HG03045 (cell line): Measurements from ENCODE around the gene RC3H2.
"Not testable (repeated sequence)": the region's sequence is repeated elsewhere in the genome, so short reads cannot be mapped to it uniquely, and the experiment has no call there.

Experiments
- ATAC-seq: cut with Tn5 transposase; IDR thresholded peaks from one replicate; pipeline ENCODE4 v1.9.1; 2021; ENCODE audit warnings: mild to moderate bottlenecking, moderate library complexity; ENCODE audit not compliant: unreplicated experiment

The RC3H2 gene

DNA sequence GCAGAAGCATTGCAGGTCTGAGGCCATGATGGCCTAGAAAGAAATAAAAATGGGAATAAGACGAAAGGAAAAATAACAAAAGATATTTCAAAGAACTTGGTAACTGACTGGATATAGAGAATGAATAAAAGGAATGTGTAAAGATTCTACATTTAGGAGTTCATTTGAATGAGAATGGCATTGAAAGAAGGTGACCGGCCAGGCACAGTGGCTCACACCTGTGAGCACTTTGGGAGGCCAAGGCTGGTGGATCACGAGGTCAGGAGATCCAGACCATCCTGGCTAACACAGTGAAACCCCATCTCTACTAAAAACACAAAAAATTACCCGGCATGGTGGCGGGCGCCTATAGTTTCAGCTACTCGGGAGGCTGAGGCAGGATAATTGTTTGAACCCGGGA, 17.6 kb upstream of the RC3H2 start:
- ATAC-seq: no peak

GRCh38 chr9:122918310-122918709, 13.2 kb upstream of the RC3H2 start:
- no peak for ATAC-seq

DNA sequence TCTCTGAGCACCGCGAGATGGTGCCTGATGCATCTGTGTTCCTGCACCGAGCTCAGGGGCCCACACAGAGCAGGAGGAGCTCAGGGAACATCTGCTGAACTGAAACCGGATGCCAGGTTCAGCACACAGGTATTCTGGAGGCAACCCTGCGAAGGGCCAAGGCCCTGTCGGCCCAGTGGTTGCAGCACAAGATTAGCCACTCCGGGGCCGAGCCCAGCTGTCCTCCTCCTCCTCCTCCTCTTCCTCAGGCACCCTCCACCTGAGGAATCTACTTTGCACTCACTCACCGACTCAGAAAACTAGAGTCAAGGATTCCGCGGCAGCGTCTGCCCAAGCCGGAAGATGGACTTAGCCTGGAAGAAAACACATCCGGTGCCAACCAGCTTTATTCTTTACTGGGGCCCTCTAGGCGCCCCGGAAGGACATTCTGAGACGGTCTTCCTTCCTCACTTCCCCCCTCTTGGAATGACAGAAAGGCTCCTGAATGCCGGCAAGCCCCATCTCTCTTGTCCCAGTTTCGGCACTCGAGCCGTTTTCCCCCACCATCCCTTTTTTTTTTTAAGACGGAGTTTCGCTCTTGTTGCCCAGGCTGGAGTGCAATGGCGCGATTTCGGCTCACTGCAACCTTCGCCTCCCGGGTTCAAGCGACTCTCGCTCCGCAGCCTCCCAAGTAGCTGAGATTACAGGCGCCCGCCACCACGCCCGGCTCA, 8.0 kb upstream of the RC3H2 start, which contains the start of gene ZBTB6:
ZBTB6 (minus strand) TSS at position 360 of the 710 bp plus-strand sequence. CDS start 1,251 bp downstream, outside the sequence.
- peak; percentile 98 for ATAC-seq

GRCh38 chr9:122912671-122912963, 7.5 kb upstream of the RC3H2 start:
- ATAC-seq: no peak

DNA sequence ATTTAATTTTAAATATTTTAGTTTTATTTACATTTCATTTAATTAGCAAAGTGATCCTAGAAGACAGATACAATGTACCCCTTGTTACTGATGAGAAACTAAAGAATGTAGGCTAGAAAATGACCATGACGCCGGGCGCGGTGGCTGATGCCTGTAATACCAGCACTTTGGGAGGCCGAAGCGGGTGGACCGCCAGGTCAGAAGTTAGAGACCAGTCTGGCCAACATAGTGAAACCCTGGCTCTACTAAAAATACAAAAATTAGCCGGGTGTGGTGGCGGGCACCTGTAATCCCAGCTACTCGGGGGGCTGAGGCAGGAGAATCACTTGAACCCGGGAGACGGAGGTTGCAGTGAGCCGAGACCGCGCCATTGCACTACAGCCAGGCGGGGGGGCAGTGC, 963 bp upstream of the RC3H2 start:
- ATAC-seq: not testable (repeated sequence)

DNA sequence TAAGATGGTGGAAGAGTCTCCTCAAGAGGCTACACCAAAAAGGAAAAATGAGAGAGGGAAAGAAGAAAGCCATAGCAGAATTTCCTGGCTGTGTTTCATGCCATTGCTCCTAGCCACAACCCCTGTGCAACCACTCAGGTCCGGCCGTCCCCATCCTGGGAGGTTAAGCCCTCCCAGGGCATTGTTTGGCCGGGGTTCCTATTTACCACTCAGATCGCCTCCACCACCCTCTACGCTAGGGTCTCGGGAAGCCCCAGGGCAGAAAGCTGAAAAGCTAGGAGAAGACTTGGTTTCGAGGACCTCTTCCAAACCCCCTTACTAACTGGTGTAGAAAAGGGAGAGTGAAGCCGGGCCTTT, 715 bp downstream of the RC3H2 start:
- peak; percentile 27 for ATAC-seq

- ATAC-seq: no peak
Observed at GRCh38 chr9:122900791-122901190, 4.4 kb downstream of the RC3H2 start.

DNA sequence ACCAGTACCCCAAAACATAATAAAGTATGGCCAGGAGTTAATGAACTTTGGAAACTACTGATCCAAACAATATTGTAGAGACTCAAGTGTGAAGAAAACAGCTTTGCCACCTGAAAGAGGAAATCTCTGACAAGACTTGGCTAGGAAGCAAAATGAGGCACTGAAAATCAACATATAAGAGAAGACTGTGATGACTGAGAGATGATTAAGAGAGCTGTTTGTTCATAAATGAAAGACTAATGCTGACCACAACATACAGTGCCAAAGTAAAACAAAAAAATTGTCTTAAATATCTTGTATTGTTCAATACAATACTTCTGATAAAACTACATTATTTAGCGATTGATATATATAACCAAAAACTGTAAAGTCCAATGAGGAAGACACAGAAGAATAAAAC, 7.2 kb downstream of the RC3H2 start:
- ATAC-seq: no peak

DNA sequence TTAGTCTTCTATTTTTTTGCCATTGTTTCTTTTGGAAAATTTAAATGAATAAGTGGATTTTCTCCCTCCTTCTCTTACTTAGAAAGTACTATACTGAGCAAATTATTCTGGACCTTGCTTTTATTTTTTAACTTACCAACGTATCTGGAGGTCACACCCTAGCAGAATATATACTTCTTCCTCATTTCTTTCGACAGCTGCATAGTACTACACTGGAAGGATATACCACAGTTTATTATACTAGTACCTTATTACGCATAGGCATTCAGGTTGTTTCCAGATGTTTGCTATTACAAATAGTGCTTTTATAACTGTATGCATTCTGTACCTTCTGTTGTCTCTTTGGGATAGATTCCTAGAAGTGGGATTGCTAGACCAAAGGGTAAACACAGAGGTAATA, 16.7 kb downstream of the RC3H2 start:
- no peak for ATAC-seq

- no peak for ATAC-seq
Observed at GRCh38 chr9:122883125-122883524, 22.0 kb downstream of the RC3H2 start.

- no peak for ATAC-seq
Observed at GRCh38 chr9:122879443-122879842, 25.7 kb downstream of the RC3H2 start.

DNA sequence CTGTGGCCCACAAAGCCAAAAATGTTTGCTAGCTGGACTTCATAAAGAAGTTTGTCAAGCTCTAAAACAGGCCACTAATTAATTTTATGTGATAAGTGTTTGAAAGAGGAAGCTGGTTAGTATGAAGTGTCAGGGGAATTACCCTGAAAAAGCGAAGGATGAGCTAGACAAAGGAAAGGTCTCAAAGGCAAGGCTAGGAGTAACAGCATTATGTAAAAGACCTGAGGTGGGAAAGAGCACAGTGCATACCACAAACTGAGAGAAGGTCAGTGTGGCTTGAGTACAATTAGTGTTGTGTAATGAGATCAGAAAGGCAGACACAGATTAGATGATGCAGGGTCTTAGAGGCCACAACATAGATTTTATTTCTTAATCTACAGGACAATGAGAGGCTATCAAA, 29.6 kb downstream of the RC3H2 start:
- ATAC-seq: no peak

- ATAC-seq: not testable (repeated sequence)
Observed at GRCh38 chr9:122867276-122867675, 37.9 kb downstream of the RC3H2 start.

DNA sequence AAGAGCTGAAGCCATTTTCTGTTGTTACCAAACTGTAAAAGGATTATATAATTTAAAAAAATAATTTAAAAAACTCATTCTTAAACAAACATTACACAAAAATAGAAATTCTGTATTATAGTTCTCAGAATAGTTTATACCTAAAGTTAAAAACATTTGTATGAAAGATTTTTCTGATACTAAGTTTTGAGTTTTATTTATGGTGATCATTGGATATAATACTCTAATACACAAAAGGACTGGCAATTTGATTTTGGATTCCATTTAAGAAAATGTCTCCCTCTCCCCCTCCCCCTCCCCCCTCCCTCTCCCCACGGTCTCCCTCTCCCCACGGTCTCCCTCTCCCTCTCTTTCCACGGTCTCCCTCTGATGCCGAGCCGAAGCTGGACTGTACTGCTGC, 39.1 kb downstream of the RC3H2 start:
- no peak for ATAC-seq

DNA sequence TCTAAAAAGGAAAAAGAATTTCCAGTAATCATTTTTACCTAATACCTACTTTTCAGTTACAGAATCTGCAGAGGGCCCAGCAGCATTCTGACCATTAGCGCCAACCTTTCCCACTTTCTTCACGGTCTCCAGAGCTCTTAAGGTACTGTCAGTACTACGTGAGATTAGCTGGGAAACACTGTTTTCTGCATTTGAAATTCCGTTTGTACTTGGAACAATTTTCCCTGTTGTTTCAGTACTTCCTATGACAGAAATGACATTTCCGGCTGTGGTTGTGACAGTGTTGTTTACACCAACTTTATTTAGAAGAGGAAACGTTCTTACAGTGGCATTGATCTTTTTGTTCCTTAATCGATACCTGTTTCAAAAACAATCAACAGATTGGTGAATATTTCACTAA, 39.9 kb downstream of the RC3H2 start:
- no peak for ATAC-seq

DNA sequence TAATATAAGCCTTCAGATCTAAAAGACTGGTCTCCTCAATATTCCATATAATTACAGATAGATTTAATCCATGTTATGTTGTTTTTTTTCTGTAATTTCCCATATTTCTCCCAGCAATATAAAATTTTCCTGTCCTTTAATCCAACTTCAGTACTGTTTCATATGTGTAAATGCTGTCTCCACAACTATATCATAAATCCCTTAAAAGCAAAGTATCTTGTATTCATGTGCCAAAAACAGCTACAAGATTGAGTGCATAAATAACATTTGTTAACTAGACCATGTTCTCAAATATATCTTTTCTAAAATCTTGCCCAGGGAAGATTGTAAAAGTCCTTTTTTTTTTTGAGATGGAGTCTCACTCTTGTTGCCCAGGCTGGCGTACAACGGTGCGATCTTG, 41.8 kb downstream of the RC3H2 start:
- no peak for ATAC-seq

GRCh38 chr9:122860319-122861142, 44.6 kb downstream of the RC3H2 start:
- ATAC-seq: no peak

DNA sequence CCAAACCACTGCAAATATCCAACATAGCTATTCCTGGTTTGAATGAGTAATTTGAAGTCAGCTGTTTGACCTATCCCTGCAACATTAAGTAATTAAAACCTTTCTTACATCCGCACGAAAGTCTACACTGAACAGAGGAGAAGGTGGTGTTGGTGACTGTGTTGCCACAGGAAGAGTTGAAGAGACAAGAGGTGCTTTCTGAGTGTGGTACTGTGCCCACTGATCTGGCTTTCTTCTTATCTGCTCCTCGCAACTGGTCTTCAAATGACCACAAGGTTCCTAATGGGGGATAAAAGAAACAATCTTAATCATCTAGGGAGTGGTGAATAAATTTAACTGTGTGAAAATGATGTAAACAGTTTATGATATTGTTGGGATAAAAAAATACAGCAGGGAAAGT, 47.3 kb downstream of the RC3H2 start:
- no peak for ATAC-seq

DNA sequence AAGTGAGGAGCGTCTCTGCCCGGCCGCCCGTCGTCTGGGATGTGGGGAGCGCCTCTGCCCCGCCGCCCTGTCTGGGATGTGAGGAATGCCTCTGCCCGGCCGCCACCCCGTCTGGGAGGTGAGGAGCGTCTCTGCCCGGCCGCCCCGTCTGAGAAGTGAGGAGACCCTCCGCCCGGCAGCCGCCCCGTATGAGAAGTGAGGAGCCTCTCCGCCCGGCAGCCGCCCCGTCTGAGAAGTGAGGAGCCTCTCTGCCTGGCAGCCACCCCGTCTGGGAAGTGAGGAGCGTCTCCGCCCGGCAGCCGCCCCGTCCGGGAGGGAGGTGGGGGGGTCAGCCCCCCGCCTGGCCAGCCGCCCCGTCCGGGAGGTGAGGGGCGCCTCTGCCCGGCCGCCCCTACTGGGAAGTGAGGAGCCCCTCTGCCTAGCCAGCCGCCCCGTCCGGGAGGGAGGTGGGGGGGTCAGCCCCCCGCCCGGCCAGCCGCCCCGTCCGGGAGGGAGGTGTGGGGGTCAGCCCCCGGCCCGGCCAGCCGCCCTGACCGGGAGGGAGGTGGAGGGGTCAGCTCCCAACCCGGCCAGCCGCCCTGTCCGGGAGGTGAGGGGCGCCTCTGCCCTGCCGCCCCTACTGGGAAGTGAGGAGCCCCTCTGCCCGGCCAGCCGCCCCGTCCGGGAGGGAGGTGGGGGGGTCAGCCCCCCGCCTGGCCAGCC, 52.9 kb downstream of the RC3H2 start:
- not testable (repeated sequence) for ATAC-seq

GRCh38 chr9:122848256-122848943, 56.8 kb downstream of the RC3H2 start:
- no peak for ATAC-seq

- ATAC-seq: no peak
Observed at GRCh38 chr9:122846371-122846940, 58.7 kb downstream of the RC3H2 start.
